G401 (cell line): ENCODE results near the gene AGAP9. TPM values are rescaled to one million over a fixed set of nuclear protein-coding genes. Genes with fewer than 3 reads are reported as not detected.
"Not testable (repeated sequence)": the region's sequence is repeated elsewhere in the genome, so short reads cannot be mapped to it uniquely, and the experiment has no call there.

Experiments used
- DNase-seq: peaks from one replicate; pipeline ENCODE4 v3.0.0-alpha.2; 2015; ENCODE audit warnings: low spot score
- in situ Hi-C: cut with HindIII; loops from 2 replicates; pipeline ENCODE4 v1.10.0; 2016; ENCODE audit warnings: low sequenced_read_pairs, mixed read lengths
- total RNA-seq: library from RNA; depleted of rRNA; stranded (reverse); fragments of >200 nt; shearing (Covaris generic); gene quantifications from 2 replicates; pipeline ENCODE4 v1.2.3, GENCODE V29; 2014

The AGAP9 gene
- total RNA-seq, 1 experiment from 2014 or later = 3.4 TPM

DNA sequence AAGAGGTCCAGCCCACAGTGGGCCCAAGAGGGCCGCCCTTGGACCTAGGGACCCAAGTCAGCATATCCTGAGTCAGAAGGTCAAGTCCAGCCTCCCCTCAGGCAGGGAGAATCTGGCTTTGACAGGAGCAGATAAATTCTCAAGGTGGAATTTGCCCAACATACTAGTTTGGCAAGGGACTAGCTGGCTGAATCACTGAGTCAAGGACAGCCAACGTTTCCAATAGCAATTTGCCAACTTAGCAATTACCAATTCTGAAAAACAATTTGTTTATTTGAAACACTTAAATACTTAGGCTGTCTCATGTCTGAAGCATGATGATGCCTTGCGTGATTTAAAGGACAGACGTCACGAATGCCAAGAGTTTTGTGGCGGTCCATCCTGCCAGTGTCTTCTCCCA lies 29.2 kb downstream of the AGAP9 start:
- DNase-seq, in situ Hi-C loops: not testable (repeated sequence)

DNA sequence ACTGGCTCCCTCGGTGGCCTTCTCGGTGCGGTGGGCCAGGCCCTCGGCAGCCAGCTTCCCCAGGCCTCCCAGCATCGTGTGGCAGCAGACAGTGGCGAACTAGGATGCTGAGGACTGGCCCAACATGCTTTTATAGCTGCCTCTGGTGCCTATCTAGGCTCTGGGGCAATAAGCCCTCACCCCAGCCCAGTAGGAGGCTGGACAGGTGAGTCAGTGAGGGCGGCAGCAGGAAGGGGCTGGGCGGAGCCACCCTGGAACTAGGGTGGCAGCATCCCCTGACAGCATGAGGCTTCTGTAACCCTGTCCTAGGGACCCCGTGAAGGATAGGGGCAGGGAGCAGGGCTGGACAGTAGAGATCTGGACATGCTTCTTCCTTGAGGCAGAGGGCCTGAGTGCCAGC lies 31.8 kb downstream of the AGAP9 start, which contains the start of gene FAM25G:
TSS of gene FAM25G (minus strand) at position 101 of the 400 bp plus-strand sequence. CDS start at position 75, 26 bp downstream.
- in situ Hi-C loops, DNase-seq: not testable (repeated sequence)

DNA sequence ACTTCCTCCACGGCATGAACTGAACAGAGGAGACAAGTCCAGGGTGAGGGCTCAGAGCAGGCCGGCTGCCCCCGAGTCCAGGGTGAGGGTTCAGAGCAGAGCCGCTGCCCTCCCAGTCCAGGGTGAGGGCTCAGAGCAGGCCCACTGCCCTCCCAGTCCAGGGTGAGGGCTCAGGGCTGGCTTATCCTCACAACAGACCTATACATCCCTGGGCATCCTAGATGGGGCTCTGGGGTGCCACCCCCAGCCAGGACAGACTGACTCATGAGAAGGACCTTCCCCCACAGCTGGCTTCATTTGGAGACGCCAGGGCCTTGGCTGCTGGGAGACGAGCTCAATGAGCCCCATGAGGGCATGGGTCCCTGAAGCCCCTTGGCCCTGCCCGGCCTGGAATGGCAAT lies 33.8 kb downstream of the AGAP9 start:
- DNase-seq, in situ Hi-C loops: not testable (repeated sequence)

DNA sequence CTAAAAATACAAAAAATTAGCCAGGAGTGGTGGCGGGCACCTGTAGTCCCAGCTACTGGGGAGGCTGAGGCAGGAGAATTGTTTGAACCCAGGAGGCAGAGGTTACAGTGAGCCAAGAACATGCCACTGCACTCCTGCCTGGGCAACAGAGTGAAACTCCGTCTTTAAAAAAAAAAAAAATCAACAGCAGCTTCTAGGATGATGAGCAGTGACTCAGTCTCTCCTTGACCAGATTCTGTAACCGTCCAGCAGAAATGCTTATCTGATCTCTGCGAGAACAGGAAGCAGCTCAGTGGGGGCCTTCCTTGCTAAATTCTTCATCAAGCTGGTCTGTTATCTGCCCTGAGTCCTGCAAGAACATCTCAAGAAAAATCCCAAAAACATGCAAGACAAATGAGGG lies 37.5 kb downstream of the AGAP9 start:
- DNase-seq, in situ Hi-C loops: not testable (repeated sequence)

DNA sequence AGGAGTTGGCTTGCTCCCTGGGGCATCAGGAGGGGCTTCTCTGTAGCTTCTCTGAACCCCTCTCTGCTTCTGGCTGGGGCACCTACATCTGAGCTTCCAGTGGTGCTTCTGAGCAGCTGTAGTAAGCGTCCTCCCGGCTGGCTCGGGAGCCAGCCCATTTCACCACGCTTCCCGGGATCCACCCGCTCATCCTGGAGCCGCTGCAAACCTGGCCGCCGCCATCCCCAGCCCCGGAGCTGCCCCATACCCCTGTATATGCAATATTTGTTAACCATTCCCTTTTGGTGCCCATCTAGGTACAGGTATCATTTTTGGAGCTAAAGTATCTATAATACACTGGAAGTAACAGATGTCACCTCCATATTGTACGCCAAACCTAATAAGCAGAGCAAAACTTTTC lies 38.7 kb downstream of the AGAP9 start:
- in situ Hi-C loops = not testable (repeated sequence)

DNA sequence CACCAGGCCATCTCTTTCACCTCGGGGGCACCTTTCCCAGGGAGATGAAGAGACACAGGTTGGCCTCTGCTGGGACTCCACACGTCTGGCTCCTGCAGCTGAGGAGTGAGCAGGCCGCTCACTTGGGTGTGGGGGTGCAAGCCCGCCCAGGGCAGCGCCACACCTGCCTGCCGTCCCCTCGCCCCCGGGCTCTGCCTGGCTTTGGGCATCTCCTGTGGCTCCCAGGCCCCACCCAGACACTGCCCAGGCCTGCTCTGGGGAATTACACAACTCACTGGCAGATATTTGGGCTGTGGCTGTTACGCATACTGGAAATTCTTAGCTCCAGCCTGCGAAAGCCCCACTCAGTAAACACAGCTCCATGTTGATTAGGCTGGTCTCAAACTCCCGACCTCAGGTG lies 39.5 kb downstream of the AGAP9 start, which contains the start of gene ANXA8:
TSS of gene ANXA8 (minus strand) at position 193 of the 400 bp plus-strand sequence. CDS start at position 11, 182 bp downstream.
- DNase-seq, in situ Hi-C loops: not testable (repeated sequence)

More for the DNA sequence above, 38.7 kb downstream of the AGAP9 start:
- DNase-seq = not testable (repeated sequence)

DNA sequence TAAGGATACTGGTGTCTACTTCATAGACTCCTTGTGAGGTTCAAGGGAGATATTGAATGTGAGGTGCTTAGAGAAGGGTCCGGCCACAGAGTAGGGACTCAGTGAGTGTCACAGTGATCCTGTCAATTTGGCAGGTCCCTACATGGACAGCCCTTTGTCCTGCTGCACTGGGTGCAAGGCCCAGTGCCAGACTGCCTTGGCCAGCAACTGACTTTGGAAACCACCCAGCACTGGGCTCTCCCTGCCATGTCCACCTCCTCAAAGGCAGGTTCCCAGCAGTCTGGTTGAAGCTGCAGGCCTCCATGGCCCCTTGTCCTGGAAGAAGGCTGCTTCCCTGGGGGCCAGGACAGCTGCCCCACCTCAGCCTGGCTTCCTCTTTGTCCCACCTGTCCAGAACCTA lies 41.1 kb downstream of the AGAP9 start:
- DNase-seq = not testable (repeated sequence)

DNA sequence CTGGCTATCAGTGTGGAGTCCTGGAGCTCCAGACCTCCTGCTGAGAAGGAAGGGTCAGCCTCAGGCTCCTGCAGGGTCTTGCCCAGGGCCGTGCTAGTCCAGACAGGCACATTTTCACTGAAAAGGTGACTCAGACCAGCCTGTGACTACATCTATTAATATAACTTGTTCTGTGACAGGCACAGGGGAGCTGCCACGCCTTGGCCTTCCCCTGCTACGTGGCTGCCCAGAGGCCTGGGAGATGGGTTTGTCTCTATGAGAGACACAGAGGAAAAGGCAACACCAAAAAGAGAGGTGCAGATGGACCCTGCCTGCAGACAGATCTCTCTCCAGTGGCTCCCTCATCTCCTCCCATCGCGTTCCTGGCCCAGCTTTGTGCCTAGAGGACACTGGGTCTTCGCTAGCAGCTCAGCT lies 41.7 kb downstream of the AGAP9 start:
- DNase-seq, in situ Hi-C loops: not testable (repeated sequence)

More for the DNA sequence above, 41.1 kb downstream of the AGAP9 start:
- in situ Hi-C loops = not testable (repeated sequence)

DNA sequence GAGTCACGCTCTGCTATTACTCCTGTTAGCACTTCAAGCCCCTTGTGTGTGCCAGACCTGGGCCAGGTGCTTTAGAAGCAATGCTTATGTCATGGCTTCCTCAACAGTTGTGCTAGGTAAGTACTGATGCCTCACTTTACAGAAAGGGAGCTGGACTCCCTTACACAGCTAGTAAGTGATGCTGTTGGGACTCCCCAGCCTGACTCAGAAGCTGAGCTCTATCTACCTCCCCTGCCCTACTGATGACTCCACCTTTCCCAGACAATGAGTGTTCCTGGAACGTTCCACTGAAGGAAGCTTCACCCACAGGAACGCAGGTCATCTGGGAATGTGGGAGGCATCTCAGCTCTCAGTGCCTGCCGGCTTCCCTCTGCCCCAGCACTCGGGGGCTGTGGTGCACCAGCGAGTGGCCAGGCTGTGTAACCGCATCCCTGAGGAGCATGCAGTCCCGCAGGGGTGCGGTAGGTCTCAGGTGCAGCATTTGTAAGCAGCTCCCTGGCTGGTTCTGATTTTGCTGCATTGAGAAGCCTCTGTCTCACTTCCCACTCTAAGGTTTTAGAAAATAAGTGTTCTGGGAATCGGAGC lies 42.2 kb downstream of the AGAP9 start:
- DNase-seq, in situ Hi-C loops: not testable (repeated sequence)

DNA sequence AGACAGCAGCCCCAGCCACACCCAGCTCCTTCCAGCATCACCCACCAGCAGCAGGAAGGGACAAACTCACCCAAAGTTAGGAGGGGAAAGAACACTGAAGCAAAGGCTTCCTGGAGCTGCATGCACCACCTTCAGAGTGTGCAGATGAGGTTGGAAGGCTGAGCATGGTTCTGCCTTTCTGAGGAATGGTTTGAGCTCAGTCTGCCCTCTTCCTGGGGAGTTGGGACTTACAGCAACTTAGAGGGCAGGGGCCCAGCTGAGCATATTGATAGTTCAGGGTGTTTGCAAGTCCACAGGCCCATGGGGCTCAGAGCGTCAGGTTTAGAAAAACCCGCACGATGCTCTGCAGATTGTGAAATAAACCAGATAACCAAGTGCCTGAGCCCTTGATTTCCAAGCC lies 43.3 kb downstream of the AGAP9 start:
- in situ Hi-C loops = not testable (repeated sequence)

DNA sequence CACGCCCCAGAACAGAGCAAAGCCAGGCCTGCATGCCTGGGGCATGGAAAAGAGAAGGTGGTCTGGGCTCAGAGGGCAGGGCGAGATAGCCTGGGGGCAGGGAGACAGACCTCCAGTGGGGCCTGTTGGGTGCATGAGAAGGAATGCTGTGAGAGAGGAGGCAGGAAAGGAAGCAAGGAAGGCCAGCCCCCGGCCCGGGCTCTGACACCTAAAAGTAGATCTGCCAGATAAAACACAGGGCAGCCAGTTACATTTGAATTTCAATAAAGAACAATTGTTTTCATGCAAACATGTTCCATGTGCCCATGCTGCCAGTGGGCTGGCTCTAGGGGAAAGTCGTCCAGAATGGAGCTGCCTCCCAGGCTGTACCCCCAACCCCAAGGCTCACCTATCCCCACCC lies 45.3 kb downstream of the AGAP9 start:
- in situ Hi-C loops, DNase-seq: not testable (repeated sequence)

More for the DNA sequence above, 43.3 kb downstream of the AGAP9 start:
- not testable (repeated sequence) for DNase-seq

DNA sequence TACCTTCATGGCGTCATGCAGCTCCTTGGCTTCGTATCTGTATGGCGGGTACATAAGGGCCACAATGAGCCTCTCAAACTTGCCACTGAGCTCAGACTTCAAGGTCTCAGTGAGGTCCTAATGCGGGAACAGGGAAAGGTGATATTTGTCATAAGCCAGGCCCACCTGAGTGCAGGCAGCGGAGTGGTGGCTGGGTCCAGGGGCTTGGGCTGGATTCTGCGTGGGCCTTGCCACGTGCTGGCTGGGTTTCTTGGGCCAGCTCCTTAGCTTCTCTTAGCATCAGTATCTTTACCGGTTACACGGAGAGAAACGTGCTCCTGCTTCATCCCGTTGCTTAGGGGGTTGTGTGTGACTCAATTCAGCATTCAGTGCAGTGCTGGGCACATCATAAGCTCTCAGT lies 46.4 kb downstream of the AGAP9 start:
- in situ Hi-C loops, DNase-seq: not testable (repeated sequence)

DNA sequence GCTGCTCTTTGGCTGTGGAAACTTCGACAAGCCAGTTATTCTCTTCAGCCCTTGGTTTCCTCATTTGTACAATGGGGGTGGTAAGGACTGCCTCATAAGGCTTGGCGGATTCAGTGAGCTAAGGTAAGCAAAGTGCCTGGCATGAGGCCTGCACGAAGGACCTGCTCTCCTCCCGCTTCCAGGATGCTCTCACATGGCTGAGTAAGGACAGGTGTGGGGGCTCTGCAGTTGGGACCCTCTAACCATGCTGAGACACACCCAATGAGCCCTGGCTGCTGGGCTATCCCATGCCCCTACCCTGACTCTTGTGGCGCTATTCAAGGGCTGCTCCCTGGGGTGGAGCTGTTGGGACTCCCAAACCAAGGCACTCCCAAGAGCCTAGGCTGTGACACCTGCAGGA lies 48.3 kb downstream of the AGAP9 start:
- not testable (repeated sequence) for DNase-seq

DNA sequence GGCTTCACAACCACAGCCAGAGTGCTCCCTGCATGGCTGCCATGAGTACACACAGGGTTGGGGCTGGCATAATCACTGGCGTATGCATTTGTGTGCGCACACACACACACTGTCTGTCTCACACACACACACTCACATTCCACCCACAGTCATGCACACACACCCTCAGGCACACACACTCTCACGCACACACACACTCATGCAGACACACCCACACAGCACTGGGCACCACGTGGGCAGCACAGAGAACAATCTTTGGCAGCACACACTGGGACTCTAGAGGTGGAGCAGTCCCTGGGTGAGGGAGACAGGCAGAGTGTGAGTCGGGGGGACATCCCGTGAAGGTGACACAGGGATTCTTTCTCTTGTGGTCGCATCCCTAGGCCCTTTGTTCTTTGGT lies 49.9 kb downstream of the AGAP9 start:
- DNase-seq, in situ Hi-C loops: not testable (repeated sequence)

More for the DNA sequence above, 48.3 kb downstream of the AGAP9 start:
- in situ Hi-C loops = not testable (repeated sequence)

DNA sequence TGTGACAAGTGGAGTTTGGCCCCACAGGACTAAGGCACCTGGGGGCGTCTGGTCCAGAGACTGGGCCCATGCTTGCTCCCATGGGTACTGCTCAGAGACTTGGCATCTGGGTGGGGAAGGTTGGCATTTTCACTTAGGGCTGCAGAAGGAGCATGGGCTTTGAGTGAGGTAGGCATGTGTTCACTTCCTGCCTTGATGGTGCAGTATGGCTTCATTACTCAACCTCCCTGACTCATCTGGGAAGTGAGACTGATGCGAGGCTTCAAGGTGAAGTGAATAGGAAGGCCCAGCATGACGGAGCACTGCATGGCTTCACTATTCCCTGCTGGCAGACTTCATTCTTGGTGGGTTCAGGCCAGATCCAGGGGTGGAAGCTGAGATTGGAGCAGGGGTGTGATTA lies 50.8 kb downstream of the AGAP9 start:
- DNase-seq, in situ Hi-C loops: not testable (repeated sequence)

DNA sequence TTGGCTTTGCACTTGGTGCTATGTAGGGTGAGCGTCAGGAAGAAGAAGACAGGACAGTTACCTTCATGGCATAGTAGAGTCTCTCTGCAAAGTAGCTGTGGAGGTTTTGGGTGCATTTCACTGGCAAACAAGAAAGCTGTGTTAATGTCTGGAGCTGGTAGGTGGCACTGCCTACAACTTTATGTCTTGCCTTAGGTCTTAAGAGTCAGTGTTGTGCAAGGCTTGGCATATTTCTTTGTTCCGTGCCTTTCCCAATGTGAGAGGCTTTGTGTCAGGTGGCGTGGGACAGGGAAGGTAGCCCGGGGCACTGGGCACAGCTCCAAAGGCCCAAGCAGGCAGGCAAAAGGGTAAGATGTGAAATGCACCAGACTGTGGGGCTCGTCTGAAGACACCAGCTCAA lies 51.4 kb downstream of the AGAP9 start:
- DNase-seq, in situ Hi-C loops: not testable (repeated sequence)

DNA sequence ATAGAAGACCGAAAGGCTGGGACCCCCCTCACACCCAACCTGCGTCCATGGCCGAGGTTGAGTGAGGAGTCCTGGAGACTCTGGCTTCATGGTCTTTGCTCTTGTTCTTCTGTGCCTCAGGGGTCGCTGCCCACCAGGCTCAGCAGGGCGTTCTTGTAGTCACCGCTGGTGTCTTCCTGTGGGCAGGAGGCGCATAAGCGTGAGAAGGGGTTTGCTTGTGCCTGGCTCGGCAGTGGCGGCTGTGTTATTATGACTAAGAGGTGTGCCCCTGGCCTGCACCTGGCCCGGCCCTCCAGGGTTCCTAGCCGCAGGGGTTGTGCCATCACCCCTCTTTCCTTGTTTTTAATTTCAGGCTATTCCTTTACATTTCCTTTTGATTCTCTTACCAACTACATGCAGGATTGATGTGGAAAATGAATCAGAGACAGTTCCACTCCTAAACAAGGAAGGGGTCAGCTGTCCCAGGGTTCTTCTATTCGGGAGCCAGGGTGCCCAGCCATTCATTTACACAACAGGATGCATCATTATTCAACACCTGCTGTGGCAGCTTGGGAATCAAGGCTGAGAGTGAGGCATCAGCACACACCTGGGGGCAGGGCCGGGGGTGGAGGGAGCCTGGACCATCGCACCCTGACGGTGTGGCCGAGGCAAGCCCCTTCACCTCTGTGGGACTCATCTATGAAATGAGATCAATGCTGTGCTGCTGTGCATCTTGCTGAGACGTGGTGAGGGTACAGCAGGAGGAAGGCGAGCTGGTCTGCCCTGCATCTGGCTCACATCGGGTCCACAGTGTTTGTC lies 54.5 kb downstream of the AGAP9 start:
- in situ Hi-C loops = not testable (repeated sequence)

DNA sequence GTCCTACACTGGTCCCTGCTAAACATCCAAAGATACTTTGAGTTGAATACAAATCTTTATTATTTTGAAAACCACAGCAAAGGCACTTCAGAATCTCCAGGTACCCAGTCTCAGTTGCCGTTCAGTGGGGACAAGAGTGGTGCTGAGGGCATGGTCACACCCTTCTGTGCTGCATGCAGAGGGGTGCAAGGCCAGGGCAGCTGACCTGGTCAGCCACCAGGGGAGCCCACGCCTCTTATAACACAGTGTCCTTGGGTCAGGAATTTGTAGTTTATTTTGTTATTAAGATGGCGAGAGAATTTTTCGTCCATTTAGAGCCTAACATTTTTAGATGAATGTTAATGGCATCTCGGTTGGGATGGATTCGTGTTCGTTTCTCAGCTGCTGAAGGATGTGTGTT lies 55.5 kb downstream of the AGAP9 start:
- in situ Hi-C loops, DNase-seq: not testable (repeated sequence)

More for the DNA sequence above, 54.5 kb downstream of the AGAP9 start:
- not testable (repeated sequence) for DNase-seq

DNA sequence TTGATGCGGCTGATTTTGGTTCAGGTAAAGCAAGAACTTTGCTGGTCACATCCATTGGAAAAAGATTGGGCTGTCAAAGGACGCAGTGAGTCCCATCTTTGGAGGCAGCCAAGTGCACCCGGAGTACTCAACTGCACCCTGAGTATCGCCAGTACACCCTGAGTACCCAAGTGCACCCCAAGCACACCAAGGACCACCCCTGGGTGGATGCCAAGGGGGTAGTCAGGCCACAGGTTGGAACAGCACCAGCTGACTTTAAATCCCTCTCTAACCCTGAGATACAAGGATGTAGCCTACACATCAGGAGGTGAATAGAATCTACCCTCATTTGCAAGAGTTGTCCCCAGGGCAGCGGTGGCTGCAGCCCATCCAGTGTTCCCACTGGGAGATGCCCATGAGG lies 56.0 kb downstream of the AGAP9 start:
- DNase-seq, in situ Hi-C loops: not testable (repeated sequence)
